Subcutaneous abdominal adipose tissue (tissue), 5 donors: Measurements from ENCODE around the gene ATP6V0D1.
A peak's percentile ranks its signal among the peaks of the same experiment; 100 is the strongest.

Source experiments
- H3K27ac ChIP-seq: one replicate; pipeline ENCODE4 v1.7.0; 2013; ENCODE audit warnings: low read depth, mild to moderate bottlenecking, inconsistent platforms, low read length, moderate library complexity
- H3K27me3 ChIP-seq, 5 donors: one replicate each; pipeline ENCODE4 v1.7.0; 2013; ENCODE audit warnings: low read length in 5 of 5, inconsistent platforms in 1 of 5; ENCODE audit not compliant: control insufficient read depth in 5 of 5, insufficient read depth in 4 of 5
- H3K36me3 ChIP-seq, 5 donors: one replicate each; pipeline ENCODE4 v1.7.0; 2013; ENCODE audit warnings: low read length in 5 of 5; ENCODE audit not compliant: control insufficient read depth in 5 of 5, insufficient read depth in 5 of 5
- H3K4me1 ChIP-seq, 5 donors: one replicate each; pipeline ENCODE4 v1.7.0; 2013; ENCODE audit warnings: low read length in 5 of 5, mild to moderate bottlenecking in 3 of 5, moderate library complexity in 1 of 5; ENCODE audit not compliant: control insufficient read depth in 5 of 5, insufficient read depth in 5 of 5
- H3K4me3 ChIP-seq, 5 donors: one replicate each; pipeline ENCODE4 v1.7.0; 2013; ENCODE audit warnings: low read length in 5 of 5, low read depth in 1 of 5
- H3K9ac ChIP-seq, 5 donors: one replicate each; pipeline ENCODE4 v1.7.0; 2013; ENCODE audit warnings: low read length in 5 of 5, mild to moderate bottlenecking in 4 of 5, moderate library complexity in 3 of 5
- H3K9me3 ChIP-seq, 5 donors: one replicate each; pipeline ENCODE4 v1.7.0; 2013; ENCODE audit warnings: low read length in 5 of 5; ENCODE audit not compliant: control insufficient read depth in 5 of 5
- donor health status: healthy.
- donor health status: healthy.
- donor health status: healthy.
- donor health status: healthy.
- donor health status: healthy.

ATP6V0D1 gene

DNA sequence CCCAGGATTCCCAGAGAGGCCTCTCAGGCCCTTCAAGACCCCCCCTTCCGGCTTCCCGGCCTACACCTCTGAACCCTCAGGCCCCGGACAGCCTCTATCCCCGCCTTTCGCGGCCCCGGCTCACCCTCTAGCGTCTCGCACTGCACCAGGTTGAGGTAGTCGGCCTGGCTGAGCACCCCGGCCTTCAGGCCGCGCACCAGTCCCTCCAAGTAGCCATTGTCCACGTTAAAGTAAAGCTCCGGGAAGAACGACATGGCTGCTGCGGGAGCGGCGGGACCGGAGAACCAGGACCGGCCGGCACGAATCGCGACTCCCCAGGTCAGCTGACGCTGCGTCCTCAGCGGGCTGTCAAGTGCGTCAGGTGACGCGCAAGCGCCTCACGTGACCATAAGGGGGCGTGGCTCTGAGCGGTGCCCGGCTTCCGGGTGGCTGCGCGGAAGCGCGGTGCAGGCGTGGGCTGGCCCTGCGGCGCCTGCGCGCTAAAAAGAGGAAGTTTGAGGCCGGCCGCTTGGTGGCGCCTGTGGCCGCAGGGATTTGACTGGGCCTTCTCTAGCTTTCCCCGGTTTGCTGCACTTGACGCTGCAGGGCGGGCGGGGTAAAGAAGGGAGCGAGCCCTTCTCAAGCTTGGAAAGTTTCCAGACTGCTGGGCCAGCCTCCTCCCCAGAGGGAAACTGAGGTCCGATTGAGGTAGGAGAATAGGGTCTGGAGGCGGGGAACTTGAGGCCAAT, at the start of gene ATP6V0D1:
Gene ATP6V0D1, minus strand, starts transcription at position 325 of the 728 bp plus-strand sequence. Its CDS starts 71 bp downstream, at position 254.
- peak within 1 kb of the TSS; percentile 90 to 98 (median 95) for H3K4me3 ChIP-seq
- H3K27ac ChIP-seq: peak within 1 kb of the TSS; percentile 99
- peaks cover 0 to 14% (median 7%) of the 10 kb centered on the region in 5 donors for H3K36me3 ChIP-seq
- peak within 1 kb of the TSS; percentile 77 to 99 (median 99) for H3K9ac ChIP-seq
- H3K9me3 ChIP-seq: no peaks in the 10 kb centered on the region
- H3K27me3 ChIP-seq: no peaks in the 10 kb centered on the region
- H3K4me1 ChIP-seq: peaks cover 2 to 45% (median 41%) of the 10 kb centered on the region in 5 donors

DNA sequence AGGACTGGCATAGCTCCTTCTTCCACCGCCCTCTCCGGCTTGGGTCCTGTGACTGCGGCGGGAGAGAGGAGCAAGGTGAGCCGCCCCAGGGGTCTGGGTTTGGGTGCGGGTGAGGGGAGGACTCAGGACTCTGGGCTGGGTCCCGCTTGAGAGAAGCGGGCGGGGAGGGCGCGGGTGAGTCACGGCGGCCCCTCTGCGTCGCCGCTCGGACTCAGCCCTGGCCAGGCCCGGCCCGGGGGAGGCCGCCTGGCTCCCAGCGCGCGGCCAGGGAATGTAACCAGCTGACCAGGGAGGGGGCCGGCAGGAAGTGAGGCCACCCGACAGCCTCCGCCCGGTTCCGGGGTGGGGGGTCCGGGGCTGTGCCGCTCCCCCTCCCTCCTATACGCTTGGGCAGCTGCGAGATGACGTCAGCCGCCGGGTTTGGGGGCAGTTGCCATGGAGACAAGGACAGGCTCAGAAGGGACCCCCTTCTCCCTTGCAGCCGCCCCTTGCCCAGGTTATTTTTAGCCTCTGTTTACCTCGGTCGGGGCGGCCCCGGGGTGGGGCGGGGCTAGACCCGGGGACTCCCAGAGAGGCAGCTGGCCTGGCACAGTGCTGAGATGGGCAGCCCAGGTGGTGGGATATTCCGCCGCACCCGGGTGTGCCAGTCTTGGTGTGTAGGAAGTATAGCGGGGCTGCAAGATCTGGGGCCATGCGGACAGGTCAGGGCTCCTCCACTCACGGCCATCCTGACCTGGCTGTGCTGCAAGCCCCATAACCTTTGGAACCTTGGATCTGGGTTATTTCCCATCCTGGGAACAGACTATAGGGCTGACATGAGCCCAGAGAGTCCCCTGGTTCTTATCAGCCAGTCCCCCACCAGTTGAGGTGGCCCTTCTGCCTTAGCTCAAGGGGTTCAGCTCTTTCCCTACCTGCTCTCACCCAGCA, 49.3 kb upstream of the ATP6V0D1 start:
- Histone ChIP-seq H3K27ac (peak overlapping the region; percentile 93), H3K36me3 (no peaks in the 10 kb centered on the region), H3K4me1 (peaks cover 3 to 53% (median 40%) of the 10 kb centered on the region in 5 donors), H3K9ac (peak overlapping the region; percentile 87 to 97 (median 91)), H3K4me3 (peak overlapping the region; percentile 84 to 94 (median 85)), H3K9me3 (no peaks in the 10 kb centered on the region), H3K27me3 (no peaks in the 10 kb centered on the region)

DNA sequence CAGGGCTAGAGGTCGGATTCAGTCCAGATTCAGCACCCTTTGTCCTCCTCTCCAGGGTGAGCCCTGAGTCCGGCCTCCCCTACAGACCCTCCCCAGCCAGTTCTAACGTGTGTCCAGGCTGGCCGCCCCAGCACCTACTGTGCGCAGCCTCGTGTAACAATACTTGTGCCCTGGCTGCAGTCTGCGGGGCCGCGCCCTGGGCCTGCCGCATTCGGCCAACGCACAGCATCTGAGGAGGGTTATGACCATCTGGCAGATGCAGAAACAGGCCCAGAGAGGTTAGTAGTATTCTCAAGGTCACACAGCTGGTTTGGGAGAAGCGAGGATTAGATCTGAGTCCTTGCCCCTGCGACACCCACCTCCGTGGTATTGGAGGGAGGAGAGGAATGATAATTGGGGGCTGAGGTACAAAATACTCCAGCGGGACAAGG, 48.6 kb upstream of the ATP6V0D1 start:
- H3K4me3 ChIP-seq: peak overlapping the region; percentile 84 to 94 (median 85)
- no peaks in the 10 kb centered on the region for H3K36me3 ChIP-seq
- H3K27me3 ChIP-seq: no peaks in the 10 kb centered on the region
- no peaks in the 10 kb centered on the region for H3K9me3 ChIP-seq
- H3K27ac ChIP-seq: peak overlapping the region; percentile 93
- H3K9ac ChIP-seq: peak overlapping the region; percentile 87 to 97 (median 91)
- H3K4me1 ChIP-seq: peaks cover 3 to 52% (median 40%) of the 10 kb centered on the region in 5 donors

DNA sequence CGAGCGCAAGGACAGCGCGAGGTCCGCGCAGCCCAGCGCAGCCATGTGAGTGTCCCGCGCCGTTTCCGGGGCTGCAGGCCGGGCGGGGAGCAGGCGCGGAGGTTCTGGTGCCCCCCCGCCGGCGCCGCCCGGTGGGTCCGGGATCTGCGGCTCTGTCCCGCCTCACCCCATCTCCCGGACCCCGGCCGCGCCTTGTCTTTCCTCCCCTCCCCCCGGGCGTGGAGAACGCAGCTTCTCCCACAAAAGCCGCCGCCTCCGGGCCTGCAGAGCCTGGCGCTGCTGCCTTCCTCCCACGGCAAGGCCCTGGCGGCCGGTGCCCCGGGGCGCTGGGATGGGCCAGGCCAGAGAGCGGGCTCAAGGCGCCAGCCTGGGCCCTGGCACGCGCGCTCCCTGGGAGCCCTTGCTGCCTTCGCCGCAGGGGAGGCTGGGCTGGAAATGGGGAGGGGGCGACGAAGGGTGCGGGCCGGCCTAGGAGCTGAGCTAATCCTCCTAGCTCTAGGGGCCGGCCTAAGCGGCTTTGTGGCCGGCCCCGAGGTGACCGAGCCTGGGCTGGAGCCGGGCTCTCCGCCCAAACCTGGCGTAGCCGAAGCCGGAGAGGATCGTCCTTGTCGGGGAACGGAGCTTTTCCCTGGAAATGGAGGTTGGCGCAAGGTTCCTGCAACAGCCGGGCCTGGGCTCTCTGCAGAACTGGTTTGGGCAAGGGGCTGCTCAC, 48.1 kb upstream of the ATP6V0D1 start:
- Histone ChIP-seq H3K27ac (peak overlapping the region; percentile 93), H3K4me1 (peaks cover 3 to 52% (median 40%) of the 10 kb centered on the region in 5 donors), H3K4me3 (peak overlapping the region; percentile 84 to 94 (median 85)), H3K9ac (peak overlapping the region; percentile 87 to 97 (median 91)), H3K36me3 (no peaks in the 10 kb centered on the region), H3K9me3 (no peaks in the 10 kb centered on the region), H3K27me3 (no peaks in the 10 kb centered on the region)

DNA sequence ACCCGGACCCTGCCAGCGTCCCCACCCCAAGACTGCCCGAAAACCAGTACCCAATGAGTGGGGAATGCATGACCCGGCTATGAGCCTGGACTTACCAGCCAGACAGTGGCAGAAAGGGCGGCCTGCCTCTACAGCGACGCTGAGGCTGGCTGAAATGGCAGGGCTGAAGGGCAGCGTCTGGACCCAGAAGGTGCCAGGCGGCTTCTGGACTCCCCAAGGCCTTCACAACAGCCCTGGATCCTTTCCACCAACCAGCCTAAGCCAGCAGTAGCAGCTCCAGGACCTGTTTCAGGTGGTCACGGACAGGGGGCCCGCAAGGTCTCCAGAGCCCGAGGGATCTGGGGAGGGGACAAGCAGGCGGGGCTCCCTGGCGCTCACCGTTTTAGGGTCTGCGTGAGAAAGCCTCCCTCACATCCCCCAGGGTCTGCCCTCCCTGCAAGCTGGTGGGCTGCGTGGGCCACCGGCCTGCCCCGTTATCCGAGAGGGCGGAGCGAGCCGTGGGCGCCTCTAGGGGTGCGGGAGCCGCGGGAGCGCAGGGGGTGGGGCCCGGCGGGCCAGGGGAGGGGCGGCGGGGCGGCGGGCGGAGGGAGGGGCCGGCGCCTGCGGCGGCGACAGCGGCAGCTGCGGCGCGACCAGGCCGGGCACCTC, 47.4 kb upstream of the ATP6V0D1 start, which contains the start of gene RIPOR1:
Gene RIPOR1, plus strand, starts transcription at position 608 of the 648 bp plus-strand sequence. CDS start 9,618 bp downstream, outside the sequence.
- H3K4me1 ChIP-seq: peaks cover 3 to 50% (median 40%) of the 10 kb centered on the region in 5 donors
- no peaks in the 10 kb centered on the region for H3K9me3 ChIP-seq

DNA sequence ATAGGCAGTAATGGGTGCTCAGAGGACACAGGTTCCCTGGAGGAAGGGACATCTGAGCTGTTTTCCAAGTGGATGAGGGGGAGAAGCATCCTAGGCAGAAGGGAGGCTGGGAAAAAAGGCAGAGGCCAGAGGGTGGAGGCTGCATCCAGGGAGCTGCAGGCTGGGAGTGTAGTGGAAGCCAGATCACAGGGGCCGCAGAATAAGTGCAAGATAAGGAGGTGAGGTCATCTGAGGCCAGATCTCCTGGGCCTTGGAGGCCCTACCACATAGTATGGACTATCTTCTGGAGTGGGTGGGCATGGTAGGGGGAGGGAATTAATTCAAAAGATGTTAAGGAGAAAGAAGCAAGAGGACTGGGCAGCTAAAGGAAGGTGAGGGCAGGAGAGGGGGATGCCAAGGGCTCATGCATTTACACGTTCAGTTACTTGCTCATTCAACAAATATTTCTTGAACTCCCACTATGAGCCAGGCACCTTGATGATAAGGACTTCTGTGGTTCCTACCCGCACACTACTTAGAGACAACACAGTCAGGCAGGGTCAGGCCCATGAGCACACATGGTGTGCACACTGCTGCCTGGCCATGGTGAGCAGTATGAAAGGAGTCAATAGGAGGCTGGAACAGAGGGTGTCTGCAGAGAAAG, 45.3 kb upstream of the ATP6V0D1 start:
- Histone ChIP-seq H3K4me1 (peaks cover 7 to 39% (median 34%) of the 10 kb centered on the region in 5 donors), H3K4me3 (no peak overlapping the region), H3K27me3 (no peaks in the 10 kb centered on the region), H3K27ac (no peak overlapping the region), H3K36me3 (no peaks in the 10 kb centered on the region), H3K9me3 (no peaks in the 10 kb centered on the region), H3K9ac (no peak overlapping the region)

More for the DNA sequence above, 47.4 kb upstream of the ATP6V0D1 start, which contains the start of gene RIPOR1:
- peak within 1 kb of the TSS; percentile 93 for H3K27ac ChIP-seq
- peak within 1 kb of the TSS; percentile 84 to 94 (median 85) for H3K4me3 ChIP-seq
- H3K9ac ChIP-seq: peak within 1 kb of the TSS; percentile 87 to 97 (median 91)
- no peaks in the 10 kb centered on the region for H3K27me3 ChIP-seq
- no peaks in the 10 kb centered on the region for H3K36me3 ChIP-seq

DNA sequence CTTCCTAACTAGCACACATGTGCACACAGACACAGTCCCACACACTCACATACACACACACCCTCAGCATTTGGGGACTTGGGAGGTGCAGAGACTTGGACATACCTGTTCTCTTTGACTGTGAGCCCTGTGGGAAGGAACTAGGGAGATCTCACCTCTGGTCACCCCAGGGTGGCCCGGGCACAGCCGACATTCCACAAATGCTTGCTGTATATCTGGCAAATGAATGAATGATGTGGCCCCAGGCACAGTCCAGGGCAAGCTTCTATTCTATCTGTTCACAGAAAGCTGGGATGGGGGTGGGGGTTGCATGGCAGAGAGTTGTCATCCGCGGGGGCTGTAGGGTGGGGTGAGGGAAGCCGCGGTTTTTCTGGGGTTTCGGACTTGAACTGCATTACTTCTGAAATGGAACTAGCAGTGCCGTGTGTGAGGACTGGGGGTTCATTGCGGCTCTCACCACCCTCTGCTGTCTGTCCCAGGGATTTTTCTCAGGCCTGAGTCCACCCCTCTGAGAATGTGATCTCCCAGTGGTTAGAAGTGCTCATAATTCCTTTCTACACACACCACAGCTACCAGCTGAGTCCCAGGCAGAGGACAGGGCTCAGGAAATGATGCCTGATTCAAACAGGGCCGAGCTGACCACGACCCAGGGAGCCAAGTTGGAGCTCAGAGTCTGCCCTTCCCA, 44.4 kb upstream of the ATP6V0D1 start:
- no peaks in the 10 kb centered on the region for H3K36me3 ChIP-seq
- no peak overlapping the region for H3K9ac ChIP-seq
- no peak overlapping the region for H3K4me3 ChIP-seq
- H3K27me3 ChIP-seq: no peaks in the 10 kb centered on the region
- no peaks in the 10 kb centered on the region for H3K9me3 ChIP-seq
- no peak overlapping the region for H3K27ac ChIP-seq
- peaks cover 4 to 36% (median 27%) of the 10 kb centered on the region in 5 donors for H3K4me1 ChIP-seq

DNA sequence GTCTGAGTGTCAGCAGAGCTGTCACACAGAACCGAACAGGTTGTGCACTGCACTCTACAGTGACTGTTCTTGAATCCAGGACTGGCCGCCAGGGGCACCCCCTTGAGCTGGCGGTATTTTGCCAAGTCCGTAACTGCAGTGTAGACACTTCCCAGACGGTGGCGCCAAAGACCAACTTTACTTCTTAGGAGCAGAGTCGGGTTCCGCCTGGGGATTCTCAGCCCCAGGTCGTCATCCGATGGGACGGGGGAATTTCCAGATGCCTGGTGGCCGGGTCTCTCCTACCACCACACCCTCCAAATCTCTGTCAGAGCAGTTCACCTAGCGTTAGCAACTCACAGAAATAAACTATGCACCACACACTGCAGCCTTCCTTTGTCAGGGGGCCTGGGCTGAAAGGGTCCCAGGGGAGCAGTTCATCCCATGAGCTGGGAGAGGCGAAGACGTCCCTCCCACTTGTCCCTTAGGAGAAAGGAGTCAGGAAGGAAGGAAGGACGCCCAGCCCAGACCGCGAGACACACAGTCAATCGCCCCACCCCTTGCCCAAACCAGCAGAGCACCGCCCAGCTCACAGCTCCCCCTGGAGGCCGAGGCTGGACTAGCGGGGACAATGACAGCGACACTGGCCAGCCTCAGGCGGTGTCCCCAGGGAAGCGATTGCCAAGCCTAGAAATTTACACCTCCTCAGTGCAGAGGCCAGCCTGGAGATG, 40.3 kb upstream of the ATP6V0D1 start:
- H3K9me3 ChIP-seq: no peaks in the 10 kb centered on the region
- H3K27ac ChIP-seq: peak overlapping the region; percentile 90
- no peaks in the 10 kb centered on the region for H3K27me3 ChIP-seq
- H3K9ac ChIP-seq: peak overlapping the region; percentile 51 to 80 (median 68)
- H3K4me3 ChIP-seq: peak overlapping the region; percentile 51 to 77 (median 67)
- peaks cover 4 to 20% (median 8%) of the 10 kb centered on the region in 5 donors for H3K4me1 ChIP-seq
- no peaks in the 10 kb centered on the region for H3K36me3 ChIP-seq
